Measurements from ENCODE around the gene LIMK2. TPM values are rescaled to one million over a fixed set of nuclear protein-coding genes. Genes with fewer than 3 reads are reported as not detected.
A peak's percentile ranks its signal among the peaks of the same experiment; 100 is the strongest.

The LIMK2 gene
- total and polyA plus RNA-seq, 10 of the 15 experiments (the other 5 are each of a cell fraction or from before 2014, with no cell fraction given) = 2.9 to 40.4 (median 26.7) TPM

DNA sequence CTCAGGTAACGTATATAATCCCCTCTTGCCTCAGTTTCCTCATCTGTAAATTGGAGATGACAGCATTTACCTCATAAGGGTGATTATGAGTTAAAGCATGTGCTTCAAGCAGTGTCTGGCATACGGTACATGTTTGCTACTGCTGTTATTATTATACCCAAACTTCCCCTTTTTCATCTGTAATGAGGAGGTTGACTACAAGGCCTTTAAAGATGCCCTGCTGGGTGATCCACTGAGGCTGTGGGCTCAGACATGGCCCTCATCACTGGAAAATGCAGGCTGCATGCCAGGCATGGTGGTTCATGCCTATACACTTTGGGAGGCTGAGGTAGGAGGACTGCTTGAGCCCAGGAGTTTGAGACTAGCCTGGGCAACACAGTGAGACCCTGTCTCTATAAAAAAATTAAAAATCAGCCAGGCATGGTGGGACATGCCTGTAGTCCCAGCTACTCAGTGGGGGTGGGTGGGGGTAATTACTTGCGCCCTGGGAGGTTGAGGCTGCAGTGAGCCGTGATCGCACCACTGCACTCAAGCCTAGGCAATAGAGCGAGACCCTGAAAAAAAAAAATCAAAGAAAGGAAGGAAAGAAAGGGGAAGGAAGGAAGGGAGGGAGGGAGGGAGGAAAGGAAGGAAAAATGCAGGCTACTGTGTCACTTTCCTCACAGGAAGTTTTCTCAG, 75.9 kb downstream of the LIMK2 start:
- H3K79me2 ChIP-seq (ENCODE audit: control insufficient read depth, insufficient read depth, low read length) = no peaks in the 10 kb centered on the region
- RAD21 ChIA-PET (ENCODE audit: unreplicated experiment) = no interaction called here
- peaks cover 28% of the 10 kb centered on the region for H3K4me1 ChIP-seq (ENCODE audit: control insufficient read depth, insufficient read depth, low read length)
- CTCF ChIA-PET = interaction anchor here (3.0 kb wide), 1 partner anchor 25 kb away, joined by 19 read pairs; no protein-coding TSS in a partner anchor
- H3K4me3 ChIP-seq = no peak overlapping the region
- H3K36me3 ChIP-seq (ENCODE audit: control insufficient read depth in 2 of 2, insufficient read depth in 2 of 2, low read length in 1 of 2) = no peaks in the 10 kb centered on the region
- no peaks in the 10 kb centered on the region for H4K20me1 ChIP-seq (ENCODE audit: control insufficient read depth, insufficient read depth)
- ATAC-seq (no peak), DNase-seq (ENCODE audit: low read depth, low spot score) (no peak), FAIRE-seq (no peak)
- 28% methylated on average over 5 of the region's 6 CpGs for WGBS (ENCODE audit: insufficient coverage, insufficient replicate concordance, low lambda C conversion rate, missing lambda C conversion rate)
- H2AFZ ChIP-seq (ENCODE audit: control insufficient read depth, low read depth, low read length) = no peak overlapping the region
- SMC1A ChIA-PET (ENCODE audit: uncharacterized antibody, unreplicated experiment) = interaction anchor here (1.2 kb wide), 1 partner anchor 12 kb away, joined by 4 read pairs; no protein-coding TSS in a partner anchor
- BruUV-seq (replicated peaks) = no TSS peak
- H3K27me3 ChIP-seq (replicated peaks in 1 of 2; ENCODE audit: control insufficient read depth in 2 of 2, insufficient read depth in 2 of 2, low read length in 1 of 2) = no peaks in the 10 kb centered on the region
- TF ChIP-seq SPI1 (IDR thresholded peaks at IDR 0.05; ENCODE audit: borderline replicate concordance, insufficient read depth, low read depth, low read length) = 0 out of 2 replicates have a peak, but pooled peaks have one; percentile 7
- TF ChIP-seq, protein P1, sequence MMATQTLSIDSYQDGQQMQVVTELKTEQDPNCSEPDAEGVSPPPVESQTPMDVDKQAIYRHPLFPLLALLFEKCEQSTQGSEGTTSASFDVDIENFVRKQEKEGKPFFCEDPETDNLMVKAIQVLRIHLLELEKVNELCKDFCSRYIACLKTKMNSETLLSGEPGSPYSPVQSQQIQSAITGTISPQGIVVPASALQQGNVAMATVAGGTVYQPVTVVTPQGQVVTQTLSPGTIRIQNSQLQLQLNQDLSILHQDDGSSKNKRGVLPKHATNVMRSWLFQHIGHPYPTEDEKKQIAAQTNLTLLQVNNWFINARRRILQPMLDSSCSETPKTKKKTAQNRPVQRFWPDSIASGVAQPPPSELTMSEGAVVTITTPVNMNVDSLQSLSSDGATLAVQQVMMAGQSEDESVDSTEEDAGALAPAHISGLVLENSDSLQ (IDR thresholded peaks at IDR 0.05) = no peak
- H3K4me2 ChIP-seq (ENCODE audit: control insufficient read depth, insufficient read depth) = no peak overlapping the region
- POLR2A ChIA-PET = no interaction called here
- H3K9ac ChIP-seq (ENCODE audit: control insufficient read depth, insufficient read depth, low read length) = no peak overlapping the region
- in situ Hi-C loops (cut with MboI) (no loop called here), intact Hi-C loops (cut with micrococcal nuclease; ENCODE audit: unreplicated experiment) (no loop called here)
- H3K27ac ChIP-seq (ENCODE audit: control insufficient read depth, insufficient read depth) = no peak overlapping the region
- H3K9me3 ChIP-seq (replicated peaks; ENCODE audit: control insufficient read depth, insufficient read depth, low read length) = no peaks in the 10 kb centered on the region

GRCh38 chr22:31288496-31289240, 76.6 kb downstream of the LIMK2 start:
- no peaks in the 10 kb centered on the region for H4K20me1 ChIP-seq (ENCODE audit: control insufficient read depth, insufficient read depth)
- H2AFZ ChIP-seq (ENCODE audit: control insufficient read depth, low read depth, low read length) = no peak overlapping the region
- DNase-seq (ENCODE audit: low read depth, low spot score) (no peak), ATAC-seq (no peak), FAIRE-seq (no peak)
- H3K27ac ChIP-seq (ENCODE audit: control insufficient read depth, insufficient read depth) = no peak overlapping the region
- H3K36me3 ChIP-seq (ENCODE audit: control insufficient read depth in 2 of 2, insufficient read depth in 2 of 2, low read length in 1 of 2) = no peaks in the 10 kb centered on the region
- intact Hi-C loops (cut with micrococcal nuclease; ENCODE audit: unreplicated experiment) = no loop called here
- H3K27me3 ChIP-seq (replicated peaks in 1 of 2; ENCODE audit: control insufficient read depth in 2 of 2, insufficient read depth in 2 of 2, low read length in 1 of 2) = no peaks in the 10 kb centered on the region
- ChIA-PET SMC1A (ENCODE audit: uncharacterized antibody, unreplicated experiment) (interaction anchor here (0.6 to 1.2 kb wide), 3 partner anchors 12 to 86 kb away, joined by 3 to 4 read pairs (median 3); no protein-coding TSS in a partner anchor), CTCF (interaction anchor here (2.1 to 3.0 kb wide), 3 partner anchors 15 to 77 kb away, joined by 16 to 19 read pairs (median 18); partner anchors contain the start of gene LIMK2), RAD21 (ENCODE audit: unreplicated experiment) (interaction anchor here (2.2 kb wide), 1 partner anchor 76 kb away, joined by 12 read pairs; the partner anchor contains the start of gene LIMK2), POLR2A (interaction anchor here (1.4 to 1.5 kb wide), 2 partner anchors 9 to 10 kb away, joined by 3 to 4 read pairs; no protein-coding TSS in a partner anchor)
- peaks cover 28% of the 10 kb centered on the region for H3K4me1 ChIP-seq (ENCODE audit: control insufficient read depth, insufficient read depth, low read length)
- 54% methylated on average over 5 of the region's 5 CpGs for WGBS (ENCODE audit: insufficient coverage, insufficient replicate concordance, low lambda C conversion rate, missing lambda C conversion rate)
- in situ Hi-C loops (cut with MboI) = no loop called here
- BruUV-seq (replicated peaks) = no TSS peak
- H3K79me2 ChIP-seq (ENCODE audit: control insufficient read depth, insufficient read depth, low read length) = no peaks in the 10 kb centered on the region
- no peak overlapping the region for H3K9ac ChIP-seq (ENCODE audit: control insufficient read depth, insufficient read depth, low read length)
- H3K9me3 ChIP-seq (replicated peaks; ENCODE audit: control insufficient read depth, insufficient read depth, low read length) = no peaks in the 10 kb centered on the region
- no peak overlapping the region for H3K4me3 ChIP-seq
- H3K4me2 ChIP-seq (ENCODE audit: control insufficient read depth, insufficient read depth) = peak overlapping the region; percentile 97
- TF ChIP-seq, protein P2, sequence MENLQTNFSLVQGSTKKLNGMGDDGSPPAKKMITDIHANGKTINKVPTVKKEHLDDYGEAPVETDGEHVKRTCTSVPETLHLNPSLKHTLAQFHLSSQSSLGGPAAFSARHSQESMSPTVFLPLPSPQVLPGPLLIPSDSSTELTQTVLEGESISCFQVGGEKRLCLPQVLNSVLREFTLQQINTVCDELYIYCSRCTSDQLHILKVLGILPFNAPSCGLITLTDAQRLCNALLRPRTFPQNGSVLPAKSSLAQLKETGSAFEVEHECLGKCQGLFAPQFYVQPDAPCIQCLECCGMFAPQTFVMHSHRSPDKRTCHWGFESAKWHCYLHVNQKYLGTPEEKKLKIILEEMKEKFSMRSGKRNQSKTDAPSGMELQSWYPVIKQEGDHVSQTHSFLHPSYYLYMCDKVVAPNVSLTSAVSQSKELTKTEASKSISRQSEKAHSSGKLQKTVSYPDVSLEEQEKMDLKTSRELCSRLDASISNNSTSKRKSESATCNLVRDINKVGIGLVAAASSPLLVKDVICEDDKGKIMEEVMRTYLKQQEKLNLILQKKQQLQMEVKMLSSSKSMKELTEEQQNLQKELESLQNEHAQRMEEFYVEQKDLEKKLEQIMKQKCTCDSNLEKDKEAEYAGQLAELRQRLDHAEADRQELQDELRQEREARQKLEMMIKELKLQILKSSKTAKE (IDR thresholded peaks at IDR 0.05; ENCODE audit: low read depth, poor library complexity, severe bottlenecking) = no peak
- TF ChIP-seq E2F8 (IDR thresholded peaks at IDR 0.05; ENCODE audit: low read depth, partially characterized antibody) = no peak
- no peak for TF ChIP-seq YY1 (IDR thresholded peaks at IDR 0.05; ENCODE audit: low read depth, low read length)
- TF ChIP-seq FOS (IDR thresholded peaks at IDR 0.05; ENCODE audit: borderline replicate concordance, extremely low read depth, insufficient read length) = no peak
- no peak for TF ChIP-seq SIN3A (IDR thresholded peaks at IDR 0.05; ENCODE audit: low read depth, low read length)

Data from GM12878 (cell line).